ENCODE data around the gene CCR6. TPM values are rescaled to one million over a fixed set of nuclear protein-coding genes. Genes with fewer than 3 reads are reported as not detected.

Gene CCR6
- total RNA-seq, 1 donor from 2014 or later: not detected

DNA sequence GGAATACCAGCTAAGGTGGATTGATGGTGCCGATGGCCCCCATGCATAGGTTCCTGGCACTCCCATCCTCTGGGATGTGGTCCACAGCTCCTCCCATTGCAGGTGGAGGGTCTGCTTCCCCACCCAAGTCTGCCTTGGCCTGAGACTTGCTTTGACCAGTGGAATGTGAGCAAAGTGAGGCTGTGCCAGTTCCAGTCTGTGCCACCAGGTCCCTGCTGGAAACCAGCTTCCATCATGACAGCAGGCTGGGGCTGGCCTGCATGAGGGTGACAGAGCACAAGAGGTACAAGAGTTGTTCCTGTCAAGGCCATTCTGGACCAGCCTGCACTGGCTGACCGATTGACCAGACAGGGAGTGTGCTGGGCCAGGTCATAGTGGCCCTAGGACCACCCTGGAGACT lies 27.0 kb upstream of the CCR6 start:
- Histone ChIP-seq H3K4me3 (no peak overlapping the region), H3K9me3 (no peaks in the 10 kb centered on the region), H3K27me3 (no peaks in the 10 kb centered on the region), H3K36me3 (no peaks in the 10 kb centered on the region), H3K4me1 (no peaks in the 10 kb centered on the region), H3K27ac (no peak overlapping the region)
- TF ChIP-seq, protein P1, sequence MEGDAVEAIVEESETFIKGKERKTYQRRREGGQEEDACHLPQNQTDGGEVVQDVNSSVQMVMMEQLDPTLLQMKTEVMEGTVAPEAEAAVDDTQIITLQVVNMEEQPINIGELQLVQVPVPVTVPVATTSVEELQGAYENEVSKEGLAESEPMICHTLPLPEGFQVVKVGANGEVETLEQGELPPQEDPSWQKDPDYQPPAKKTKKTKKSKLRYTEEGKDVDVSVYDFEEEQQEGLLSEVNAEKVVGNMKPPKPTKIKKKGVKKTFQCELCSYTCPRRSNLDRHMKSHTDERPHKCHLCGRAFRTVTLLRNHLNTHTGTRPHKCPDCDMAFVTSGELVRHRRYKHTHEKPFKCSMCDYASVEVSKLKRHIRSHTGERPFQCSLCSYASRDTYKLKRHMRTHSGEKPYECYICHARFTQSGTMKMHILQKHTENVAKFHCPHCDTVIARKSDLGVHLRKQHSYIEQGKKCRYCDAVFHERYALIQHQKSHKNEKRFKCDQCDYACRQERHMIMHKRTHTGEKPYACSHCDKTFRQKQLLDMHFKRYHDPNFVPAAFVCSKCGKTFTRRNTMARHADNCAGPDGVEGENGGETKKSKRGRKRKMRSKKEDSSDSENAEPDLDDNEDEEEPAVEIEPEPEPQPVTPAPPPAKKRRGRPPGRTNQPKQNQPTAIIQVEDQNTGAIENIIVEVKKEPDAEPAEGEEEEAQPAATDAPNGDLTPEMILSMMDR (IDR thresholded peaks at IDR 0.05): no peak
- intact Hi-C loops (cut with DNase I): no loop called here
- DNase-seq (ENCODE audit: low spot score in 2 of 2): no peak

- Histone ChIP-seq H3K36me3 (no peaks in the 10 kb centered on the region), H3K4me3 (no peak overlapping the region), H3K4me1 (no peaks in the 10 kb centered on the region), H3K27me3 (no peaks in the 10 kb centered on the region), H3K9me3 (no peaks in the 10 kb centered on the region), H3K27ac (no peak overlapping the region)
- intact Hi-C loops (cut with DNase I): no loop called here
- no peak for DNase-seq (ENCODE audit: low spot score in 2 of 2)
- TF ChIP-seq, protein P1 (IDR thresholded peaks at IDR 0.05): no peak
Observed at GRCh38 chr6:167096991-167097390, 25.9 kb upstream of the CCR6 start.

DNA sequence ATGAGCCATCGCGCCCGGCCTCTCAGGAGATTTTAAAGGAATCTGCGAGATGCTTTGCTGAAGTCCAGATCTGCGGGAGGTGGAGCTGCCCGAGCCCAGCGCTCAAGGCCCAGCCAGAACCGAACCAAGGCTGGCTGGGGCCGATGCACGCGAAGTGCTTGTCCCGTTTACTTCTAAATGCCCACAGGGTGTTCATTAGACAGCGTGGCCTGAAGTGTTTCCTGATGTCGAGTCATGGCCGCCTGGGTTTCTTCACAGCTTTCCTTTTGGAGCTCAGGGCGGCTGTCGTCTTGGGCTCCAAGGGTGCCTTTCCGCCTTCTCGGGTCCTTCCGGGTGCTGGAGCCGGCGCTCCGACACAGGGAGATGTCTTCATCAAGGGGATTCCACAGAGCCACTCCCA lies 25.1 kb upstream of the CCR6 start:
- Histone ChIP-seq H3K27ac (no peak overlapping the region), H3K27me3 (no peaks in the 10 kb centered on the region), H3K4me3 (no peak overlapping the region), H3K4me1 (no peaks in the 10 kb centered on the region), H3K9me3 (no peaks in the 10 kb centered on the region), H3K36me3 (no peaks in the 10 kb centered on the region)
- intact Hi-C loops (cut with DNase I): no loop called here
- TF ChIP-seq, protein P1 (IDR thresholded peaks at IDR 0.05): no peak
- DNase-seq (ENCODE audit: low spot score in 2 of 2): no peak

DNA sequence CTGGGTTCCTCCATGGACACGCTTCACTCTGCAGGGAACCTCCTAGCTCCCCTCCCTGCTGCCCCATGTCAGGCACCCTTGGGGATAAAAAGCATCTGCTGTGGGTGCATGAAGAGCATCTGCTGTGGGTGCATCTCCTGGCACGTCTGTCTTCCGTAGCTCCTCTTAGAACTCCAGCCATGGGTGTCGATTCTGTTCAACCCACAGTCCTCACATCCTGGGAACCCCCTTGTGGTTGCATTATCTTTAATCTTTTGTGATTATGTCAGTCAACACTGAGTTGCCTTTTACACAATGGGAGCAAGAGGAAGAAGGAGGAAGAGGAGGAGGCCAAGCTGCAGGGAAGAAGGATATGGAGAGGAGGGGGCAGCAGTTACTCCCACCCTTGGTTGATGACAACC lies 24.1 kb upstream of the CCR6 start:
- Histone ChIP-seq H3K27ac (no peak overlapping the region), H3K27me3 (no peaks in the 10 kb centered on the region), H3K4me3 (no peak overlapping the region), H3K9me3 (no peaks in the 10 kb centered on the region), H3K4me1 (no peaks in the 10 kb centered on the region), H3K36me3 (no peaks in the 10 kb centered on the region)
- intact Hi-C loops (cut with DNase I): no loop called here
- TF ChIP-seq, protein P1 (IDR thresholded peaks at IDR 0.05): no peak
- DNase-seq (ENCODE audit: low spot score in 2 of 2): no peak

- TF ChIP-seq, protein P1 (IDR thresholded peaks at IDR 0.05): no peak
- Histone ChIP-seq H3K27me3 (no peaks in the 10 kb centered on the region), H3K4me3 (no peak overlapping the region), H3K4me1 (no peaks in the 10 kb centered on the region), H3K9me3 (no peaks in the 10 kb centered on the region), H3K36me3 (no peaks in the 10 kb centered on the region), H3K27ac (no peak overlapping the region)
- DNase-seq (ENCODE audit: low spot score in 2 of 2): no peak
- intact Hi-C loops (cut with DNase I): no loop called here
Observed at GRCh38 chr6:167099707-167100106, 23.2 kb upstream of the CCR6 start.

DNA sequence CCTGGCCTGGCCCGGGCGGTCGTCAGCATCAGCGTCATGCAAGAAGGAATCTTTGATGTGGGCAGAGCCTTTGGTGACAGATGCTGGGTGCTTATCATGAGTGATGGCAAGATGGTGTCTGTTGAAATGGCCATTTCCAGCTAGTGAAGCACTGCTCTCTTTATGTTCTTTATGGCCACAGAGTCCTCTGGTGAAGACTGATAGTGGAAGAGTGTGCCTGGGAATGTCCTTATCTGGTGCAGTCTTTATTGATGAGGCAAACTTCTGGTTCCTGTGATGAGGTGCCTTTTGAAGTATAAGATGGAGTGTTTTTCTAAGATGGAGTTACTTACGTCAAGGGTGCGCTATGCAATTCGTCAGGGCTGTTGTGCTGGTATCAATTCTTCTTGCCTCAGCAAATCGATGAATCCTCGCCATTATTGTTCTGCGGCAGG lies 22.6 kb upstream of the CCR6 start:
- Histone ChIP-seq H3K36me3 (no peaks in the 10 kb centered on the region), H3K9me3 (no peaks in the 10 kb centered on the region), H3K4me1 (no peaks in the 10 kb centered on the region), H3K27ac (no peak overlapping the region), H3K4me3 (no peak overlapping the region), H3K27me3 (no peaks in the 10 kb centered on the region)
- intact Hi-C loops (cut with DNase I): no loop called here
- DNase-seq (ENCODE audit: low spot score in 2 of 2): no peak
- TF ChIP-seq, protein P1 (IDR thresholded peaks at IDR 0.05): no peak
